ENCODE measurements around the gene MAP3K4.
A peak's percentile ranks its signal among the peaks of the same experiment; 100 is the strongest.

Gene MAP3K4

GRCh38 chr6:161050134-161050765, 58.7 kb downstream of the MAP3K4 start:
- no peak overlapping the region for H3K4me3 Mint-ChIP-seq
- peak overlapping the region; percentile 15 to 22 for H3K27ac Mint-ChIP-seq

GRCh38 chr6:161053103-161053502, 61.5 kb downstream of the MAP3K4 start:
- Mint-ChIP-seq H3K27ac (no peak overlapping the region), H3K4me3 (no peak overlapping the region)
- no peak for ATAC-seq (replicated peaks)

More at GRCh38 chr6:161050134-161050765, 58.7 kb downstream of the MAP3K4 start:
- ATAC-seq (replicated peaks) (no peak), DNase-seq (no peak)
- Mint-ChIP-seq H3K27me3 (no peaks in the 10 kb centered on the region), H3K4me1 (ENCODE audit: low read depth in 2 of 2) (peaks cover 10 to 22% of the 10 kb centered on the region in 2 donors), H3K36me3 (ENCODE audit: insufficient read depth) (peaks cover 12% of the 10 kb centered on the region), H3K9me3 (no peaks in the 10 kb centered on the region)

GRCh38 chr6:161054876-161055275, 63.3 kb downstream of the MAP3K4 start:
- Mint-ChIP-seq H3K4me3 (no peak overlapping the region), H3K36me3 (ENCODE audit: insufficient read depth) (peaks cover 17% of the 10 kb centered on the region), H3K27me3 (no peaks in the 10 kb centered on the region), H3K9me3 (no peaks in the 10 kb centered on the region), H3K27ac (no peak overlapping the region), H3K4me1 (ENCODE audit: low read depth in 2 of 2) (peaks cover 11 to 31% of the 10 kb centered on the region in 2 donors)
- DNase-seq (no peak), ATAC-seq (replicated peaks) (no peak)

More at GRCh38 chr6:161053103-161053502, 61.5 kb downstream of the MAP3K4 start:
- no peak for DNase-seq
- H3K36me3 Mint-ChIP-seq (ENCODE audit: insufficient read depth) = peaks cover 21% of the 10 kb centered on the region
- no peaks in the 10 kb centered on the region for H3K9me3 Mint-ChIP-seq
- peaks cover 19 to 33% of the 10 kb centered on the region in 2 donors for H3K4me1 Mint-ChIP-seq (ENCODE audit: low read depth in 2 of 2)
- no peaks in the 10 kb centered on the region for H3K27me3 Mint-ChIP-seq

- Mint-ChIP-seq H3K27me3 (no peaks in the 10 kb centered on the region), H3K4me3 (no peak overlapping the region), H3K9me3 (no peaks in the 10 kb centered on the region), H3K27ac (no peak overlapping the region), H3K4me1 (ENCODE audit: low read depth in 2 of 2) (peaks cover 9 to 24% of the 10 kb centered on the region in 2 donors), H3K36me3 (ENCODE audit: insufficient read depth) (peaks cover 22% of the 10 kb centered on the region)
- ATAC-seq (replicated peaks) = no peak
- no peak for DNase-seq
Measured at GRCh38 chr6:161056451-161056850, 64.9 kb downstream of the MAP3K4 start.

GRCh38 chr6:161057103-161058091, 65.8 kb downstream of the MAP3K4 start:
- Mint-ChIP-seq H3K4me3 (no peak overlapping the region), H3K27me3 (no peaks in the 10 kb centered on the region), H3K9me3 (no peaks in the 10 kb centered on the region), H3K27ac (peak overlapping the region in 1 of 2 donors; percentile 22), H3K4me1 (ENCODE audit: low read depth in 2 of 2) (peaks cover 9 to 20% of the 10 kb centered on the region in 2 donors), H3K36me3 (ENCODE audit: insufficient read depth) (peaks cover 19% of the 10 kb centered on the region)
- ATAC-seq (replicated peaks) (no peak), DNase-seq (no peak)

GRCh38 chr6:161058741-161059140, 67.2 kb downstream of the MAP3K4 start:
- H3K4me1 Mint-ChIP-seq (ENCODE audit: low read depth in 2 of 2) = peaks cover 9 to 20% of the 10 kb centered on the region in 2 donors

GRCh38 chr6:161061576-161061975, 70.0 kb downstream of the MAP3K4 start:
- no peak for ATAC-seq (replicated peaks)
- Mint-ChIP-seq H3K27ac (no peak overlapping the region), H3K4me1 (ENCODE audit: low read depth in 2 of 2) (peaks cover 9 to 13% of the 10 kb centered on the region in 2 donors), H3K4me3 (no peak overlapping the region), H3K27me3 (no peaks in the 10 kb centered on the region), H3K9me3 (no peaks in the 10 kb centered on the region), H3K36me3 (ENCODE audit: insufficient read depth) (peaks cover 12% of the 10 kb centered on the region)
- no peak for DNase-seq

More at GRCh38 chr6:161058741-161059140, 67.2 kb downstream of the MAP3K4 start:
- ATAC-seq (replicated peaks) = no peak
- Mint-ChIP-seq H3K27me3 (no peaks in the 10 kb centered on the region), H3K9me3 (no peaks in the 10 kb centered on the region), H3K4me3 (no peak overlapping the region), H3K36me3 (ENCODE audit: insufficient read depth) (peaks cover 19% of the 10 kb centered on the region), H3K27ac (no peak overlapping the region)
- no peak for DNase-seq

- Mint-ChIP-seq H3K9me3 (no peaks in the 10 kb centered on the region), H3K4me1 (ENCODE audit: low read depth in 2 of 2) (peaks cover 5 to 6% of the 10 kb centered on the region in 2 donors), H3K27ac (peak overlapping the region in 1 of 2 donors; percentile 33), H3K36me3 (ENCODE audit: insufficient read depth) (peaks cover 5% of the 10 kb centered on the region), H3K4me3 (no peak overlapping the region), H3K27me3 (no peaks in the 10 kb centered on the region)
- DNase-seq (no peak), ATAC-seq (replicated peaks) (no peak)
Measured at GRCh38 chr6:161064915-161065314, 73.3 kb downstream of the MAP3K4 start.

GRCh38 chr6:161066511-161066910, 74.9 kb downstream of the MAP3K4 start:
- no peaks in the 10 kb centered on the region for H3K36me3 Mint-ChIP-seq (ENCODE audit: insufficient read depth)
- H3K4me1 Mint-ChIP-seq (ENCODE audit: low read depth in 2 of 2) = peaks cover 5 to 6% of the 10 kb centered on the region in 2 donors
- H3K4me3 Mint-ChIP-seq = no peak overlapping the region

GRCh38 chr6:161067749-161068148, 76.2 kb downstream of the MAP3K4 start:
- H3K36me3 Mint-ChIP-seq (ENCODE audit: insufficient read depth) = no peaks in the 10 kb centered on the region
- no peaks in the 10 kb centered on the region for H3K27me3 Mint-ChIP-seq
- H3K4me1 Mint-ChIP-seq (ENCODE audit: low read depth in 2 of 2) = peaks cover 5 to 6% of the 10 kb centered on the region in 2 donors
- DNase-seq = no peak
- H3K4me3 Mint-ChIP-seq = no peak overlapping the region
- no peak for ATAC-seq (replicated peaks)
- no peak overlapping the region for H3K27ac Mint-ChIP-seq
- no peaks in the 10 kb centered on the region for H3K9me3 Mint-ChIP-seq

More at GRCh38 chr6:161066511-161066910, 74.9 kb downstream of the MAP3K4 start:
- ATAC-seq (replicated peaks) (no peak), DNase-seq (no peak)
- H3K27me3 Mint-ChIP-seq = no peaks in the 10 kb centered on the region
- no peaks in the 10 kb centered on the region for H3K9me3 Mint-ChIP-seq
- H3K27ac Mint-ChIP-seq = no peak overlapping the region

GRCh38 chr6:161068321-161068741, 76.8 kb downstream of the MAP3K4 start:
- Mint-ChIP-seq H3K27ac (no peak overlapping the region), H3K9me3 (no peaks in the 10 kb centered on the region), H3K27me3 (no peaks in the 10 kb centered on the region), H3K4me1 (ENCODE audit: low read depth in 2 of 2) (peaks cover 5 to 6% of the 10 kb centered on the region in 2 donors), H3K36me3 (ENCODE audit: insufficient read depth) (peaks cover 4% of the 10 kb centered on the region), H3K4me3 (no peak overlapping the region)
- no peak for ATAC-seq (replicated peaks)
- no peak for DNase-seq

GRCh38 chr6:161073930-161074329, 82.4 kb downstream of the MAP3K4 start:
- no peak overlapping the region for H3K4me3 Mint-ChIP-seq
- no peak for DNase-seq
- no peaks in the 10 kb centered on the region for H3K27me3 Mint-ChIP-seq
- no peaks in the 10 kb centered on the region for H3K9me3 Mint-ChIP-seq
- peaks cover 0 to 4% of the 10 kb centered on the region in 2 donors for H3K4me1 Mint-ChIP-seq (ENCODE audit: low read depth in 2 of 2)
- H3K36me3 Mint-ChIP-seq (ENCODE audit: insufficient read depth) = peaks cover 9% of the 10 kb centered on the region
- ATAC-seq (replicated peaks) = no peak
- no peak overlapping the region for H3K27ac Mint-ChIP-seq

GRCh38 chr6:161074496-161075121, 83.0 kb downstream of the MAP3K4 start:
- H3K9me3 Mint-ChIP-seq = no peaks in the 10 kb centered on the region
- H3K4me3 Mint-ChIP-seq = no peak overlapping the region
- no peak overlapping the region for H3K27ac Mint-ChIP-seq
- H3K36me3 Mint-ChIP-seq (ENCODE audit: insufficient read depth) = peaks cover 9% of the 10 kb centered on the region
- no peak for ATAC-seq (replicated peaks)
- H3K4me1 Mint-ChIP-seq (ENCODE audit: low read depth in 2 of 2) = peaks cover 0 to 7% of the 10 kb centered on the region in 2 donors
- DNase-seq = no peak
- no peaks in the 10 kb centered on the region for H3K27me3 Mint-ChIP-seq

Measured in effector memory CD8-positive, alpha-beta T cell (primary cell).